HepG2 (cell line): ENCODE results near the gene PHACTR1. TPM values are rescaled to one million over a fixed set of nuclear protein-coding genes. Genes with fewer than 3 reads are reported as not detected.
A peak's percentile ranks its signal among the peaks of the same experiment; 100 is the strongest.

Source experiments
- ATAC-seq: fragments of 200-7000 bp; cut with Tn5 transposase; 3 replicates; pipeline ENCODE4 v1.9.1; 2020; ENCODE audit warnings: mild to moderate bottlenecking, moderate library complexity
- BruUV-seq: library from RNA; stranded (reverse); fragments of 400-500 nt; replicated peaks from 2 replicates; lab custom pipeline; 2021; lab: Mats Ljungman, UMichigan
- CTCF ChIA-PET: fragments of 300-600 bp; formaldehyde crosslinking; extraction: SDS; loops from one replicate; lab custom pipeline; 2021; ENCODE audit warnings: low total read pairs, inconsistent platforms, low intra/inter-chr PET ratio; lab: Yijun Ruan, JAX
- POLR2A ChIA-PET: fragments of 350-600 bp; sonication (Branson Sonifier 250); formaldehyde crosslinking; loops from one replicate; lab custom pipeline; 2020; ENCODE audit warnings: antibody characterized with exemption, inconsistent platforms; lab: Yijun Ruan, JAX
- DNase-seq: peaks from one replicate; pipeline ENCODE4 v3.0.0-alpha.2; 2015; ENCODE audit warnings: low spot score
- FAIRE-seq: peaks from 3 replicates; lab custom pipeline; 2011; peaks lifted over from hg19 to GRCh38; lab: Jason Lieb, UNC
- H2AFZ ChIP-seq: one replicate; pipeline ENCODE4 v1.6.1; 2011; ENCODE audit warnings: low read length, inconsistent platforms
- H3K27ac ChIP-seq: fragments of 300-600 bp; 3 replicates; pipeline ENCODE4 v1.8.0; 2011; ENCODE audit warnings: mixed run types, mild to moderate bottlenecking, mixed read lengths, low read length, inconsistent platforms; ENCODE audit not compliant: insufficient read depth; ENCODE audit errors: extremely low read length
- H3K27me3 ChIP-seq, 2 experiments: fragments of 200-600 bp in 1 of 2; 2 replicates in 1 of 2; 3 replicates in 1 of 2; pipeline versions ENCODE4 v1.6.0 to v1.8.0; 2011; ENCODE audit warnings: low read length in 2 of 2, mild to moderate bottlenecking in 2 of 2, moderate library complexity in 2 of 2, inconsistent platforms in 1 of 2; ENCODE audit not compliant: insufficient read depth in 2 of 2, control insufficient read depth in 1 of 2
- H3K36me3 ChIP-seq, 2 experiments: fragments of 200-600 bp in 1 of 2; replicated peaks in 1 of 2; 2 replicates in 1 of 2; 3 replicates in 1 of 2; pipeline versions ENCODE4 v1.5.1 to v1.8.0; 2011; ENCODE audit warnings: low read length in 2 of 2, inconsistent platforms in 1 of 2; ENCODE audit not compliant: insufficient read depth in 2 of 2, control insufficient read depth in 1 of 2
- H3K4me1 ChIP-seq: 2 replicates; pipeline ENCODE4 v1.5.1; 2012; ENCODE audit warnings: low read length, inconsistent platforms; ENCODE audit not compliant: insufficient read depth
- H3K4me2 ChIP-seq: 2 replicates; pipeline ENCODE4 v1.6.0; 2011; ENCODE audit warnings: low read depth, low read length, inconsistent platforms
- H3K4me3 ChIP-seq, 3 experiments: fragments of 200-600 bp in 1 of 3; sonication (generic), shearing (Covaris generic) in 1 of 3; replicated peaks in 1 of 3; 2 replicates each; pipeline ENCODE4 v1.5.1; 2011 to 2016; ENCODE audit warnings: low read length in 3 of 3, inconsistent platforms in 2 of 3, low read depth in 2 of 3, mild to moderate bottlenecking in 2 of 3, control low read depth in 1 of 3, mixed read lengths in 1 of 3; ENCODE audit not compliant: insufficient read depth in 1 of 3
- H3K79me2 ChIP-seq: one replicate; pipeline ENCODE4 v1.6.1; 2011; ENCODE audit warnings: low read length, inconsistent platforms; ENCODE audit not compliant: insufficient read depth
- H3K9ac ChIP-seq: 2 replicates; pipeline ENCODE4 v1.6.0; 2011; ENCODE audit warnings: mild to moderate bottlenecking, low read depth, low read length, inconsistent platforms; ENCODE audit not compliant: insufficient read depth
- H3K9me3 ChIP-seq: 2 replicates; pipeline ENCODE4 v1.5.1; 2012; ENCODE audit warnings: mild to moderate bottlenecking, low read length
- H4K20me1 ChIP-seq: 2 replicates; pipeline ENCODE4 v1.6.0; 2011; ENCODE audit warnings: inconsistent platforms, mild to moderate bottlenecking, low read length, moderate library complexity; ENCODE audit not compliant: insufficient read depth
- ELF4 ChIP-seq: sonication (generic); formaldehyde crosslinking; IDR thresholded peaks from 2 replicates; pipeline ENCODE4 v1.5.0; 2020; ENCODE audit warnings: missing genetic modification reagents, mild to moderate bottlenecking, moderate library complexity, borderline replicate concordance
- NCOR1 ChIP-seq: fragments of 200-600 bp; sonication (generic); IDR thresholded peaks from 2 replicates; pipeline ENCODE4 v1.7.0; 2017; ENCODE audit warnings: antibody characterized with exemption, low read length, borderline replicate concordance
- ZFP36 ChIP-seq: fragments of 150-350 bp; IDR thresholded peaks from 2 replicates; pipeline ENCODE4 v1.6.1; 2018; ENCODE audit warnings: borderline replicate concordance, low read length, low read depth; ENCODE audit not compliant: partially characterized antibody
- ZNF563 ChIP-seq: sonication (generic); formaldehyde crosslinking; IDR thresholded peaks from 2 replicates; pipeline ENCODE4 v1.8.0; 2022; ENCODE audit warnings: mild to moderate bottlenecking, moderate library complexity, missing genetic modification reagents
- ZNF788 ChIP-seq: sonication (generic); formaldehyde crosslinking; IDR thresholded peaks from 2 replicates; pipeline ENCODE4 v1.5.0; 2020; ENCODE audit warnings: mild to moderate bottlenecking, missing genetic modification reagents, borderline replicate concordance
- WGBS: methylation state at CpG from one replicate; pipeline ENCODE4 v1.1.6; 2017; ENCODE audit warnings: low lambda C conversion rate; 5-methylcytosine and 5-hydroxymethylcytosine counted together
- in situ Hi-C: cut with HindIII; loops from 2 replicates; pipeline ENCODE4 v1.10.0; 2017; ENCODE audit warnings: low pct_unique_long_range_greater_than_20kb; ENCODE audit not compliant: extremely low pct_ligation_motif_present
- intact Hi-C: fragments of 100-400 bp; cut with micrococcal nuclease; formaldehyde crosslinking; loops from one replicate; pipeline ENCODE4 v1.10.0; 2022; ENCODE audit not compliant: unreplicated experiment
- polyA plus RNA-seq, 8 experiments: library from polyadenylated mRNA; depleted of rRNA in 3 of 8; stranded (reverse) in 7 of 8; unstranded in 1 of 8; fragments of >200 nt; fragmentation: Illumina TruSeq in 4 of 8; extraction: Trizol in 4 of 8; gene quantifications; 2 replicates each; pipeline versions ENCODE4 v1.2.1 to v1.2.3, GENCODE V29; 2011 to 2016; ENCODE audit warnings: low read depth in 4 of 8, missing spikeins in 1 of 8, mixed read lengths in 1 of 8; ENCODE audit not compliant: insufficient read depth in 1 of 8
- total RNA-seq, 5 experiments: library from RNA; depleted of rRNA; stranded (reverse); fragments of >200 nt; fragmentation: Illumina TruSeq; extraction: Trizol; gene quantifications; 2 replicates each; pipeline ENCODE4 v1.2.3, GENCODE V29; 2016; ENCODE audit warnings: low read depth in 1 of 5

Gene PHACTR1
- total and polyA plus RNA-seq, 2 of the 13 experiments (the other 11 are each of a cell fraction or from before 2014, with no cell fraction given) = 0.09 TPM; not detected in 1

- no peak overlapping the region for H3K9ac ChIP-seq
- DNase-seq (no peak), FAIRE-seq (no peak), ATAC-seq (no peak; the same call in 2 of the 3 replicates)
- no peak overlapping the region for H2AFZ ChIP-seq
- H3K79me2 ChIP-seq = no peaks in the 10 kb centered on the region
- H3K4me2 ChIP-seq = peak overlapping the region; percentile 30; the same call in 1 of the 2 replicates
- H3K4me1 ChIP-seq = no peaks in the 10 kb centered on the region
- ChIA-PET CTCF (no interaction called here), POLR2A (no interaction called here)
- intact Hi-C loops (no loop called here), in situ Hi-C loops (no loop called here)
- H3K36me3 ChIP-seq = no peaks in the 10 kb centered on the region
- peak; percentile 30 for TF ChIP-seq ZFP36
- no peak for TF ChIP-seq NCOR1
- TF ChIP-seq ELF4 (CRISPR knock-in tag) = no peak
- no peak for TF ChIP-seq ZNF563
- no TSS peak for BruUV-seq
- 29% methylated on average over 10 of the region's 10 CpGs for WGBS
- H3K9me3 ChIP-seq = no peaks in the 10 kb centered on the region
- no peaks in the 10 kb centered on the region for H4K20me1 ChIP-seq
- H3K4me3 ChIP-seq = no peak overlapping the region
- H3K27ac ChIP-seq = no peak overlapping the region
- peaks cover 0 to 29% of the 10 kb centered on the region in 2 experiments; a peak in 4 of 5 replicates for H3K27me3 ChIP-seq
Observed at GRCh38 chr6:13165502-13166172, 449.1 kb downstream of the PHACTR1 start.

- in situ Hi-C loops (no loop called here), intact Hi-C loops (no loop called here)
- no peak for FAIRE-seq
- no peak for ATAC-seq
- no peak for DNase-seq
- CTCF ChIA-PET = no interaction called here
- Histone ChIP-seq H3K4me1 (no peaks in the 10 kb centered on the region), H3K27me3 (peaks cover 0 to 29% of the 10 kb centered on the region in 2 experiments; a peak in 4 of 5 replicates), H3K4me2 (no peak overlapping the region), H4K20me1 (no peaks in the 10 kb centered on the region), H3K4me3 (no peak overlapping the region), H3K36me3 (no peaks in the 10 kb centered on the region), H3K9me3 (no peaks in the 10 kb centered on the region), H3K79me2 (no peaks in the 10 kb centered on the region), H2AFZ (no peak overlapping the region), H3K9ac (no peak overlapping the region), H3K27ac (no peak overlapping the region)
- 33% methylated on average over 5 of the region's 5 CpGs for WGBS
- BruUV-seq = no TSS peak
- no peak for TF ChIP-seq ZNF788 (CRISPR knock-in tag)
- POLR2A ChIA-PET = no interaction called here
Observed at GRCh38 chr6:13166269-13166668, 449.7 kb downstream of the PHACTR1 start.
